SK-N-SH (cell line): Measurements from ENCODE around the gene KCND3. TPM values are rescaled to one million over a fixed set of nuclear protein-coding genes. Genes with fewer than 3 reads are reported as not detected.

Experiments
- CTCF ChIA-PET: fragments of 300-600, 350-600 bp; formaldehyde crosslinking; extraction: SDS; loops from one replicate; lab custom pipeline; 2021; lab: Yijun Ruan, JAX
- POLR2A ChIA-PET: fragments of 350-600 bp; sonication (Branson Sonifier 250); formaldehyde crosslinking; extraction: SDS; loops from one replicate; lab custom pipeline; 2020; ENCODE audit warnings: antibody characterized with exemption, inconsistent platforms; lab: Yijun Ruan, JAX
- DNase-seq: peaks from one replicate; pipeline ENCODE4 v3.0.0; 2012
- H2AFZ ChIP-seq: fragments of 200-600 bp; sonication (generic); 2 replicates; pipeline ENCODE4 v1.8.1; 2016; ENCODE audit warnings: antibody characterized with exemption, mild to moderate bottlenecking, low read depth
- H3F3A ChIP-seq: fragments of 200-600 bp; sonication (generic); replicated peaks from 2 replicates; pipeline ENCODE3; 2016; ENCODE audit warnings: antibody characterized with exemption, mild to moderate bottlenecking; ENCODE audit not compliant: insufficient read depth
- H3K27ac ChIP-seq, 2 experiments: fragments of 200-500 bp in 1 of 2; fragments of 200-600 bp in 1 of 2; sonication (Bioruptor generic) in 1 of 2; sonication (generic), shearing (Covaris generic) in 1 of 2; 2 replicates each; pipeline versions ENCODE4 v1.5.1 to v1.6.1; 2014 to 2016; ENCODE audit warnings: low read depth in 2 of 2, inconsistent platforms in 1 of 2, low read length in 1 of 2, mild to moderate bottlenecking in 1 of 2, mixed read lengths in 1 of 2
- H3K27me3 ChIP-seq: fragments of 200-600 bp; sonication (generic), shearing (Covaris generic); 2 replicates; pipeline ENCODE4 v1.6.1; 2016; ENCODE audit warnings: mixed run types; ENCODE audit not compliant: insufficient read depth
- H3K36me3 ChIP-seq, 2 experiments: fragments of 200-500 bp in 1 of 2; fragments of 200-600 bp in 1 of 2; sonication (Bioruptor generic) in 1 of 2; sonication (generic) in 1 of 2; replicated peaks in 1 of 2; 2 replicates each; pipeline versions ENCODE3 to v1.5.1; 2014 to 2016; ENCODE audit warnings: low read length in 1 of 2, mild to moderate bottlenecking in 1 of 2; ENCODE audit not compliant: insufficient read depth in 2 of 2, control insufficient read depth in 1 of 2
- H3K4me1 ChIP-seq, 2 experiments: fragments of 200-500 bp in 1 of 2; fragments of 200-600 bp in 1 of 2; sonication (Bioruptor generic) in 1 of 2; sonication (generic), shearing (Covaris generic) in 1 of 2; 2 replicates each; pipeline versions ENCODE4 v1.5.1 to v1.6.1; 2014 to 2016; ENCODE audit warnings: low read depth in 1 of 2, low read length in 1 of 2, mixed run types in 1 of 2; ENCODE audit not compliant: insufficient read depth in 2 of 2, control insufficient read depth in 1 of 2
- H3K4me2 ChIP-seq: fragments of 200-600 bp; sonication (generic), shearing (Covaris generic); 2 replicates; pipeline ENCODE4 v1.6.1; 2017; ENCODE audit warnings: mixed run types
- H3K4me3 ChIP-seq, 2 experiments: fragments of 200-500 bp in 1 of 2; fragments of 200-600 bp in 1 of 2; sonication (Bioruptor generic) in 1 of 2; sonication (generic), shearing (Covaris generic) in 1 of 2; 2 replicates each; pipeline versions ENCODE4 v1.5.1 to v1.8.1; 2014 to 2016; ENCODE audit warnings: low read depth in 2 of 2, inconsistent platforms in 1 of 2, low read length in 1 of 2, mild to moderate bottlenecking in 1 of 2, mixed read lengths in 1 of 2, moderate library complexity in 1 of 2
- H3K79me2 ChIP-seq: fragments of 200-600 bp; sonication (generic); 2 replicates; pipeline ENCODE4 v1.8.1; 2017; ENCODE audit warnings: mild to moderate bottlenecking; ENCODE audit not compliant: insufficient read depth
- H3K9ac ChIP-seq: fragments of 200-600 bp; sonication (generic); 2 replicates; pipeline ENCODE4 v1.6.1; 2017; ENCODE audit warnings: mixed run types
- H3K9me2 ChIP-seq: fragments of 200-600 bp; sonication (generic); 2 replicates; pipeline ENCODE4 v1.6.1; 2017; ENCODE audit warnings: mixed run types
- H3K9me3 ChIP-seq: fragments of 200-600 bp; sonication (generic); 2 replicates; pipeline ENCODE4 v1.6.1; 2017; ENCODE audit warnings: mixed run types, mild to moderate bottlenecking, moderate library complexity
- H4K20me1 ChIP-seq: fragments of 200-600 bp; sonication (generic); 2 replicates; pipeline ENCODE4 v1.6.1; 2017; ENCODE audit warnings: mild to moderate bottlenecking, mixed run types; ENCODE audit not compliant: insufficient read depth
- CHD2 ChIP-seq: fragments of 150-350 bp; IDR thresholded peaks from 2 replicates; pipeline ENCODE4 v1.6.1; 2018; ENCODE audit warnings: low read length; ENCODE audit not compliant: partially characterized antibody
- CTCF ChIP-seq: fragments of 200-600 bp; sonication (generic); IDR thresholded peaks from 2 replicates; pipeline ENCODE4 v1.6.1; 2017; ENCODE audit warnings: antibody characterized with exemption, mild to moderate bottlenecking, moderate library complexity
- ELF1 ChIP-seq: IDR thresholded peaks from 2 replicates; pipeline ENCODE4 v1.4.0; 2012
- FOSL2 ChIP-seq: IDR thresholded peaks from 2 replicates; pipeline ENCODE4 v1.4.0; 2012; ENCODE audit warnings: low read depth, mild to moderate bottlenecking, moderate library complexity, borderline replicate concordance
- FOXJ3 ChIP-seq: sonication (generic); formaldehyde crosslinking; IDR thresholded peaks from 2 replicates; pipeline ENCODE4 v1.5.1; 2020; ENCODE audit warnings: mild to moderate bottlenecking, missing genetic modification reagents
- GATA2 ChIP-seq: sonication (generic); formaldehyde crosslinking; IDR thresholded peaks from 2 replicates; pipeline ENCODE4 v1.5.0; 2020; ENCODE audit warnings: mild to moderate bottlenecking, missing genetic modification reagents
- IRF3 ChIP-seq: fragments of 150-350 bp; IDR thresholded peaks from 2 replicates; pipeline ENCODE4 v1.6.1; 2016; ENCODE audit warnings: mild to moderate bottlenecking, low read depth, low read length
- JUND ChIP-seq: IDR thresholded peaks from 2 replicates; pipeline ENCODE4 v1.4.0; 2012
- MEF2A ChIP-seq: IDR thresholded peaks from 2 replicates; pipeline ENCODE4 v1.4.0; 2012; ENCODE audit warnings: low read depth, borderline replicate concordance
- POLR2AphosphoS5 ChIP-seq: IDR thresholded peaks from 2 replicates; pipeline ENCODE4 v1.6.1; 2012; ENCODE audit warnings: low read depth, low read length
- RAD21 ChIP-seq: IDR thresholded peaks from 2 replicates; pipeline ENCODE4 v1.6.1; 2012; ENCODE audit warnings: mild to moderate bottlenecking, low read length
- RCOR1 ChIP-seq: fragments of 150-350 bp; IDR thresholded peaks from 2 replicates; pipeline ENCODE4 v1.6.1; 2017; ENCODE audit warnings: antibody characterized with exemption, low read length
- REST ChIP-seq: IDR thresholded peaks from 2 replicates; pipeline ENCODE4 v1.6.1; 2012; ENCODE audit warnings: mild to moderate bottlenecking, low read depth, low read length, moderate library complexity
- SMC3 ChIP-seq: IDR thresholded peaks from 2 replicates; pipeline ENCODE4 v1.6.1; 2012; ENCODE audit warnings: low read depth, low read length, improper control_type of control experiment
- TAF1 ChIP-seq: IDR thresholded peaks from 2 replicates; pipeline ENCODE4 v1.6.1; 2012; ENCODE audit warnings: low read depth, mild to moderate bottlenecking, low read length, moderate library complexity, borderline replicate concordance
- TCF12 ChIP-seq: IDR thresholded peaks from 2 replicates; pipeline ENCODE4 v1.4.0; 2012
- USF1 ChIP-seq: IDR thresholded peaks from 2 replicates; pipeline ENCODE4 v1.4.0; 2012; ENCODE audit warnings: low read depth, borderline replicate concordance
- YY1 ChIP-seq: IDR thresholded peaks from 2 replicates; pipeline ENCODE4 v1.4.0; 2012; ENCODE audit warnings: low read depth, mild to moderate bottlenecking
- ZBTB33 ChIP-seq: IDR thresholded peaks from 2 replicates; pipeline ENCODE4 v1.4.0; 2012; ENCODE audit warnings: low read depth, borderline replicate concordance
- WGBS: methylation state at CpG from one replicate; pipeline ENCODE4 v1.1.6; 2017; ENCODE audit warnings: low lambda C conversion rate; 5-methylcytosine and 5-hydroxymethylcytosine counted together
- polyA plus RNA-seq, 3 experiments: library from polyadenylated mRNA; depleted of rRNA; stranded (reverse); fragments of >200 nt; gene quantifications; 2 replicates each; pipeline ENCODE4 v1.2.3, GENCODE V29; 2012

The KCND3 gene
- polyA plus RNA-seq, 1 of the 3 experiments (the other 2 are of a cell fraction): not detected

GRCh38 chr1:111738133-111738435, 251.4 kb downstream of the KCND3 start:
- ChIA-PET POLR2A (interaction anchor here (0.8 to 2.6 kb wide), 3 partner anchors 12 to 230 kb away, joined by 3 to 19 read pairs (median 15); partner anchors contain the start of gene DDX20), CTCF (interaction anchor here (0.6 to 2.7 kb wide), 7 partner anchors 9 to 229 kb away, joined by 3 to 13 read pairs (median 8); partner anchors contain the start of gene DDX20)
- DNase-seq: no peak
- H3K79me2 ChIP-seq: no peaks in the 10 kb centered on the region
- H3K9me3 ChIP-seq: no peaks in the 10 kb centered on the region
- H3K27ac ChIP-seq: peak overlapping the region in 1 of 2 experiments; percentile 34; a peak in 1 of 4 replicates
- no peaks in the 10 kb centered on the region for H3K36me3 ChIP-seq
- H3K27me3 ChIP-seq: no peaks in the 10 kb centered on the region
- peaks cover 8 to 15% of the 10 kb centered on the region in 2 experiments; a peak in 3 of 4 replicates for H3K4me1 ChIP-seq
- H3K4me2 ChIP-seq: peak overlapping the region; percentile 92
- no peaks in the 10 kb centered on the region for H3K9me2 ChIP-seq
- H4K20me1 ChIP-seq: no peaks in the 10 kb centered on the region
- TF ChIP-seq ELF1 (no peak), ZBTB33 (no peak), CHD2 (no peak), IRF3 (no peak), JUND (no peak), FOXJ3 (CRISPR knock-in tag) (no peak), GATA2 (CRISPR knock-in tag) (no peak), TAF1 (no peak), USF1 (no peak), POLR2AphosphoS5 (no peak), SMC3 (no peak), FOSL2 (no peak), CTCF (no peak), YY1 (no peak), RCOR1 (no peak), REST (no peak), TCF12 (no peak), RAD21 (no peak), MEF2A (no peak)
- H3K4me3 ChIP-seq: peak overlapping the region; percentile 66 to 85
- H2AFZ ChIP-seq: no peak overlapping the region
- H3F3A ChIP-seq: peaks cover 6% of the 10 kb centered on the region
- no peak overlapping the region for H3K9ac ChIP-seq
- 43% methylated on average over 9 of the region's 9 CpGs for WGBS
